ENCODE data around the gene SRGAP3.
A peak's percentile ranks its signal among the peaks of the same experiment; 100 is the strongest.

SRGAP3 gene

GRCh38 chr3:9079676-9080075 is 169.8 kb downstream of the SRGAP3 start:
- no peak overlapping the region for H3K4me2 ChIP-seq (ENCODE audit: low read length)
- TF ChIP-seq EZH2phosphoT487 (IDR thresholded peaks at IDR 0.05; ENCODE audit: low read depth), result no peak
- no peak for TF ChIP-seq CTCF (IDR thresholded peaks at IDR 0.05; ENCODE audit: low read depth, low read length)
- H3K27me3 ChIP-seq (ENCODE audit: low read depth, low read length), result no peaks in the 10 kb centered on the region

GRCh38 chr3:9078561-9079240 is 170.7 kb downstream of the SRGAP3 start:
- H3K36me3 ChIP-seq (replicated peaks; ENCODE audit: low read depth, low read length), result no peaks in the 10 kb centered on the region

More at GRCh38 chr3:9079676-9080075, 169.8 kb downstream of the SRGAP3 start:
- no peak overlapping the region for H3K4me3 ChIP-seq (ENCODE audit: low read length)
- no peak overlapping the region for H3K9ac ChIP-seq (ENCODE audit: low read length)
- H4K20me1 ChIP-seq (ENCODE audit: insufficient read depth, low read length), result no peaks in the 10 kb centered on the region
- no peak overlapping the region for H2AFZ ChIP-seq (ENCODE audit: low read depth, low read length)
- peaks cover 28% of the 10 kb centered on the region for H3K4me1 ChIP-seq (ENCODE audit: low read length)
- no peaks in the 10 kb centered on the region for H3K36me3 ChIP-seq (replicated peaks; ENCODE audit: low read depth, low read length)
- no peak overlapping the region for H3K27ac ChIP-seq (ENCODE audit: low read length)
- no peaks in the 10 kb centered on the region for H3K9me3 ChIP-seq (ENCODE audit: insufficient read depth, low read length)
- H3K79me2 ChIP-seq (ENCODE audit: low read length), result no peaks in the 10 kb centered on the region

GRCh38 chr3:9077029-9077428 is 172.4 kb downstream of the SRGAP3 start:
- no peak overlapping the region for H3K9ac ChIP-seq (ENCODE audit: low read length)
- H3K9me3 ChIP-seq (ENCODE audit: insufficient read depth, low read length), result no peaks in the 10 kb centered on the region
- H3K27me3 ChIP-seq (ENCODE audit: low read depth, low read length), result no peaks in the 10 kb centered on the region
- peaks cover 28% of the 10 kb centered on the region for H3K4me1 ChIP-seq (ENCODE audit: low read length)
- no peaks in the 10 kb centered on the region for H4K20me1 ChIP-seq (ENCODE audit: insufficient read depth, low read length)
- H3K79me2 ChIP-seq (ENCODE audit: low read length), result no peaks in the 10 kb centered on the region
- H3K36me3 ChIP-seq (replicated peaks; ENCODE audit: low read depth, low read length), result no peaks in the 10 kb centered on the region
- H3K27ac ChIP-seq (ENCODE audit: low read length), result no peak overlapping the region
- H3K4me3 ChIP-seq (ENCODE audit: low read length), result no peak overlapping the region
- no peak for TF ChIP-seq CTCF (IDR thresholded peaks at IDR 0.05; ENCODE audit: low read depth, low read length)
- TF ChIP-seq EZH2phosphoT487 (IDR thresholded peaks at IDR 0.05; ENCODE audit: low read depth), result no peak
- H3K4me2 ChIP-seq (ENCODE audit: low read length), result no peak overlapping the region
- no peak overlapping the region for H2AFZ ChIP-seq (ENCODE audit: low read depth, low read length)

More at GRCh38 chr3:9078561-9079240, 170.7 kb downstream of the SRGAP3 start:
- TF ChIP-seq CTCF (IDR thresholded peaks at IDR 0.05; ENCODE audit: low read depth, low read length) (peak; percentile 34; the same call in 1 of the 2 replicates), EZH2phosphoT487 (IDR thresholded peaks at IDR 0.05; ENCODE audit: low read depth) (no peak)
- Histone ChIP-seq H3K4me3 (ENCODE audit: low read length) (no peak overlapping the region), H4K20me1 (ENCODE audit: insufficient read depth, low read length) (no peaks in the 10 kb centered on the region), H3K9ac (ENCODE audit: low read length) (no peak overlapping the region), H3K27me3 (ENCODE audit: low read depth, low read length) (no peaks in the 10 kb centered on the region), H3K79me2 (ENCODE audit: low read length) (no peaks in the 10 kb centered on the region), H3K9me3 (ENCODE audit: insufficient read depth, low read length) (no peaks in the 10 kb centered on the region), H3K4me2 (ENCODE audit: low read length) (no peak overlapping the region), H3K27ac (ENCODE audit: low read length) (no peak overlapping the region), H2AFZ (ENCODE audit: low read depth, low read length) (no peak overlapping the region), H3K4me1 (ENCODE audit: low read length) (peaks cover 28% of the 10 kb centered on the region)

GRCh38 chr3:9075762-9076161 is 173.7 kb downstream of the SRGAP3 start:
- Histone ChIP-seq H3K27me3 (ENCODE audit: low read depth, low read length) (peaks cover under 1% of the 10 kb centered on the region; the same call in 1 of the 2 replicates), H3K36me3 (replicated peaks; ENCODE audit: low read depth, low read length) (no peaks in the 10 kb centered on the region), H3K4me3 (ENCODE audit: low read length) (no peak overlapping the region), H3K79me2 (ENCODE audit: low read length) (no peaks in the 10 kb centered on the region), H3K27ac (ENCODE audit: low read length) (no peak overlapping the region), H3K9ac (ENCODE audit: low read length) (no peak overlapping the region), H3K9me3 (ENCODE audit: insufficient read depth, low read length) (no peaks in the 10 kb centered on the region), H4K20me1 (ENCODE audit: insufficient read depth, low read length) (no peaks in the 10 kb centered on the region), H3K4me2 (ENCODE audit: low read length) (no peak overlapping the region), H2AFZ (ENCODE audit: low read depth, low read length) (no peak overlapping the region), H3K4me1 (ENCODE audit: low read length) (peaks cover 20% of the 10 kb centered on the region)
- TF ChIP-seq EZH2phosphoT487 (IDR thresholded peaks at IDR 0.05; ENCODE audit: low read depth) (no peak), CTCF (IDR thresholded peaks at IDR 0.05; ENCODE audit: low read depth, low read length) (no peak)

All from OCI-LY3 (cell line).